ENCODE data around the gene GPX5.

The GPX5 gene

GRCh38 chr6:28563430-28564095, 37.9 kb downstream of the GPX5 start:
- DNase-seq: peak in 1 of 2 experiments; percentile 10

- DNase-seq: no peak
These were observed 40.3 kb downstream of the GPX5 start for GRCh38 chr6:28565823-28566526.

- no peak for DNase-seq
These were observed 41.0 kb downstream of the GPX5 start for GRCh38 chr6:28566527-28567252.

- no peak for DNase-seq
These were observed 41.8 kb downstream of the GPX5 start for GRCh38 chr6:28567506-28567905.

GRCh38 chr6:28568515-28569108, 42.9 kb downstream of the GPX5 start:
- DNase-seq: no peak

GRCh38 chr6:28569748-28570147, 44.1 kb downstream of the GPX5 start:
- no peak for DNase-seq

GRCh38 chr6:28580475-28580874, 54.8 kb downstream of the GPX5 start:
- no peak for DNase-seq

- no peak for DNase-seq
These were observed 57.8 kb downstream of the GPX5 start for GRCh38 chr6:28583463-28583862.
